Measurements from ENCODE around the gene GTPBP3. TPM values are rescaled to one million over a fixed set of nuclear protein-coding genes. Genes with fewer than 3 reads are reported as not detected.
A peak's percentile ranks its signal among the peaks of the same experiment; 100 is the strongest.

The GTPBP3 gene
- total and polyA plus RNA-seq, 9 of the 15 experiments (the other 6 are each of a cell fraction or from before 2014, with no cell fraction given): 4.9 to 124 (median 22.6) TPM

DNA sequence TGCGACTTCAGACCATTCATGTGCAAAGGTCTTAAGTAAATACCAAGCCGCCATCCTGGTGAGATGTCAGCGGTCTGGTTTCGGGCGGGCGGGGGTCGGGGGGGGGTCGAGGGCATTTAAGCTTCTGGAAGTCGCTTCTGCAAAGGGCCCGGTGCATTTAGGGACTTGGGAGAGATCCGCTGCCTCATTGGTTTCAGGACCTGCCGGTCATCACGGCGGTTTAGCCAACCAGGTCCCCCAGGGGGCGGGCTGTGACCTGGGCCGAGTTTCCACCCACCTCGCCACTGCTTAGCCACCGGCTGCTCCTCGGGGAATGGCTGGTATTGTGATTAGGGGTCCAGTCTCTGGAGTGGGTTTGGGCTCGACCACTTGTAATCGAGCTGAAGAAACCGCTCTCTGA lies 47.9 kb upstream of the GTPBP3 start (continued):
- TF ChIP-seq PKNOX1 (IDR thresholded peaks at IDR 0.05): peak; percentile 98
- TF ChIP-seq, protein P1, sequence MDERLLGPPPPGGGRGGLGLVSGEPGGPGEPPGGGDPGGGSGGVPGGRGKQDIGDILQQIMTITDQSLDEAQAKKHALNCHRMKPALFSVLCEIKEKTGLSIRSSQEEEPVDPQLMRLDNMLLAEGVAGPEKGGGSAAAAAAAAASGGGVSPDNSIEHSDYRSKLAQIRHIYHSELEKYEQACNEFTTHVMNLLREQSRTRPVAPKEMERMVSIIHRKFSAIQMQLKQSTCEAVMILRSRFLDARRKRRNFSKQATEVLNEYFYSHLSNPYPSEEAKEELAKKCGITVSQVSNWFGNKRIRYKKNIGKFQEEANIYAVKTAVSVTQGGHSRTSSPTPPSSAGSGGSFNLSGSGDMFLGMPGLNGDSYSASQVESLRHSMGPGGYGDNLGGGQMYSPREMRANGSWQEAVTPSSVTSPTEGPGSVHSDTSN (CRISPR knock-in tag; IDR thresholded peaks at IDR 0.05; ENCODE audit: low read depth): peak; percentile 85
- TF ChIP-seq, protein P1 (tag; conservative IDR thresholded peaks at IDR 0.05; ENCODE audit: low read depth): peak; percentile 93
- TF ChIP-seq NRF1 (conservative IDR thresholded peaks at IDR 0.05 in 1 of 2, IDR thresholded peaks at IDR 0.05 in 1 of 2): no peak
- TF ChIP-seq, protein P2, sequence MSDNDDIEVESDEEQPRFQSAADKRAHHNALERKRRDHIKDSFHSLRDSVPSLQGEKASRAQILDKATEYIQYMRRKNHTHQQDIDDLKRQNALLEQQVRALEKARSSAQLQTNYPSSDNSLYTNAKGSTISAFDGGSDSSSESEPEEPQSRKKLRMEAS (CRISPR knock-in tag; IDR thresholded peaks at IDR 0.05): no peak
- TF ChIP-seq ZNF699 (CRISPR knock-in tag; IDR thresholded peaks at IDR 0.05; ENCODE audit: insufficient replicate concordance): no peak
- no peak for TF ChIP-seq KLF13 (tag; IDR thresholded peaks at IDR 0.05; ENCODE audit: borderline replicate concordance, low read depth)
- no peak for TF ChIP-seq ILK (tag; IDR thresholded peaks at IDR 0.05; ENCODE audit: borderline replicate concordance, low read depth)
- peak; percentile 42 for TF ChIP-seq RBFOX2 (IDR thresholded peaks at IDR 0.05; ENCODE audit: low read depth, low read length)
- no peak for TF ChIP-seq SUPT5H (IDR thresholded peaks at IDR 0.05)
- no peak for TF ChIP-seq CTBP1 (IDR thresholded peaks at IDR 0.05; ENCODE audit: borderline replicate concordance)
- no peak for TF ChIP-seq MITF (IDR thresholded peaks at IDR 0.05)
- peak; percentile 37 for TF ChIP-seq ASH1L (IDR thresholded peaks at IDR 0.05; ENCODE audit: borderline replicate concordance, low read depth, partially characterized antibody)
- TF ChIP-seq BCL6 (CRISPR knock-in tag; IDR thresholded peaks at IDR 0.05): no peak
- TF ChIP-seq NUFIP1 (IDR thresholded peaks at IDR 0.05; ENCODE audit: partially characterized antibody): no peak
- peak; percentile 80; the same call in 1 of the 2 replicates for TF ChIP-seq MBD2 (IDR thresholded peaks at IDR 0.05; ENCODE audit: borderline replicate concordance, low read depth)
- TF ChIP-seq ZFP1 (CRISPR knock-in tag; IDR thresholded peaks at IDR 0.05): no peak
- no peak for TF ChIP-seq SMARCB1 (IDR thresholded peaks at IDR 0.05; ENCODE audit: insufficient read length, low read depth)
- TF ChIP-seq MTA2 (IDR thresholded peaks at IDR 0.05; ENCODE audit: low read depth): no peak
- no peak for TF ChIP-seq MYBL2 (IDR thresholded peaks at IDR 0.05; ENCODE audit: low read depth)
- TF ChIP-seq MYBL2 (CRISPR knock-in tag; IDR thresholded peaks at IDR 0.05; ENCODE audit: borderline replicate concordance): no peak
- peak; percentile 95 for TF ChIP-seq NFYB (IDR thresholded peaks at IDR 0.05; ENCODE audit: extremely low read depth, insufficient read length)
- no peak for TF ChIP-seq MXI1 (IDR thresholded peaks at IDR 0.05; ENCODE audit: low read depth, low read length)
- no peak for TF ChIP-seq SOX6 (IDR thresholded peaks at IDR 0.05)
